Gastrocnemius medialis (tissue), 4 donors: ENCODE data around the gene CHST15. TPM values are rescaled to one million over a fixed set of nuclear protein-coding genes. Genes with fewer than 3 reads are reported as not detected.

ENCODE experiments used
- ATAC-seq, 2 donors: fragments of 150-250 bp; one replicate each; pipeline ENCODE4 v1.9.1; 2016
- DNase-seq, 2 donors: peaks; one replicate each; pipeline ENCODE4 v3.0.0-alpha.2; 2019
- H3K27ac ChIP-seq, 4 donors: fragments of 200-600 bp; sonication (generic); 1 replicate in 1 of 4; 2 replicates in 3 of 4; pipeline ENCODE4 v1.5.1; 2016 to 2018; ENCODE audit warnings: mild to moderate bottlenecking in 2 of 4, moderate library complexity in 1 of 4
- H3K27me3 ChIP-seq, 3 donors: fragments of 200-600 bp; sonication (generic) in 2 of 3; 1 replicate in 1 of 3; 2 replicates in 2 of 3; pipeline versions ENCODE4 v1.5.1 to v1.6.0; 2016 to 2019; ENCODE audit warnings: mild to moderate bottlenecking in 1 of 3, moderate library complexity in 1 of 3
- H3K36me3 ChIP-seq, 2 donors: fragments of 200-600 bp; sonication (generic) in 1 of 2; one replicate each; pipeline ENCODE4 v1.5.1; 2017 to 2018
- H3K4me1 ChIP-seq, 2 donors: fragments of 200-600 bp; sonication (generic) in 1 of 2; one replicate each; pipeline ENCODE4 v1.5.1; 2016 to 2017; ENCODE audit warnings: mild to moderate bottlenecking in 2 of 2
- H3K4me3 ChIP-seq, 4 donors: fragments of 200-600 bp; sonication (generic) in 3 of 4; 1 replicate in 1 of 4; 2 replicates in 3 of 4; pipeline ENCODE4 v1.5.1; 2016 to 2019; ENCODE audit warnings: mild to moderate bottlenecking in 2 of 4
- H3K9me3 ChIP-seq, 3 donors: fragments of 200-600 bp; sonication (generic) in 2 of 3; 1 replicate in 1 of 3; 2 replicates in 2 of 3; pipeline ENCODE4 v1.5.1; 2016 to 2019
- CTCF ChIP-seq, 5 experiments: fragments of 450-650 bp in 3 of 5; fragments of 200-600 bp in 2 of 5; sonication (generic) in 2 of 5; IDR thresholded peaks in 4 of 5; conservative IDR thresholded peaks in 1 of 5; 1 replicate in 4 of 5; 2 replicates in 1 of 5; pipeline ENCODE4 v1.5.1; 2016 to 2019; ENCODE audit warnings: antibody characterized with exemption in 5 of 5, mild to moderate bottlenecking in 3 of 5, moderate library complexity in 3 of 5
- POLR2A ChIP-seq, 2 donors: fragments of 450-650 bp; IDR thresholded peaks; one replicate each; pipeline ENCODE4 v1.6.1; 2017; ENCODE audit warnings: antibody characterized with exemption in 2 of 2, mild to moderate bottlenecking in 2 of 2, moderate library complexity in 2 of 2
- in situ Hi-C, 4 donors: fragments of 200-750 bp; cut with MboI; loops; one replicate each; pipeline versions ENCODE4 v1.15.0 to v1.8.0; 2017; ENCODE audit warnings: low sequenced_read_pairs in 4 of 4
- intact Hi-C: fragments of 100-400 bp; cut with DNase I; formaldehyde crosslinking; loops from one replicate; pipeline ENCODE4 v1.15.1; 2023; ENCODE audit warnings: low total_unique reads
- total RNA-seq, 4 donors: library from RNA; depleted of rRNA; stranded (reverse); fragments of >200 nt; gene quantifications; one replicate each; pipeline versions ENCODE4 v1.1.0 to v1.2.3, GENCODE V29; 2016

The CHST15 gene
- total RNA-seq, 4 donors from 2014 or later = 9.0 to 32.2 (median 20.3) TPM

GRCh38 chr10:124039483-124040013, 53.9 kb downstream of the CHST15 start:
- intact Hi-C loops (loop anchor here (5.0 kb wide), 1 partner anchor 53 kb away; the partner anchor contains the start of gene CHST15), in situ Hi-C loops (no loop called here)
- Histone ChIP-seq H3K4me3 (no peak overlapping the region), H3K27me3 (no peaks in the 10 kb centered on the region), H3K9me3 (no peaks in the 10 kb centered on the region), H3K4me1 (peaks cover 6 to 15% of the 10 kb centered on the region in 2 donors), H3K36me3 (no peaks in the 10 kb centered on the region), H3K27ac (no peak overlapping the region)
- DNase-seq = no peak
- no peak for ATAC-seq
- TF ChIP-seq CTCF (IDR thresholded peaks at IDR 0.05 in 4 of 5, conservative IDR thresholded peaks at IDR 0.05 in 1 of 5) (no peak), POLR2A (IDR thresholded peaks at IDR 0.05) (no peak)

- Histone ChIP-seq H3K27me3 (no peaks in the 10 kb centered on the region), H3K9me3 (no peaks in the 10 kb centered on the region), H3K4me1 (peaks cover 0 to 3% of the 10 kb centered on the region in 2 donors), H3K36me3 (no peaks in the 10 kb centered on the region), H3K27ac (no peak overlapping the region), H3K4me3 (no peak overlapping the region)
- intact Hi-C loops = no loop called here
- DNase-seq (no peak), ATAC-seq (no peak)
- in situ Hi-C loops = no loop called here
- no peak for TF ChIP-seq CTCF (IDR thresholded peaks at IDR 0.05 in 4 of 5, conservative IDR thresholded peaks at IDR 0.05 in 1 of 5)
- no peak for TF ChIP-seq POLR2A (IDR thresholded peaks at IDR 0.05)
Observed at GRCh38 chr10:124037784-124038183, 55.6 kb downstream of the CHST15 start.

GRCh38 chr10:124037286-124037685, 56.1 kb downstream of the CHST15 start:
- intact Hi-C loops (no loop called here), in situ Hi-C loops (no loop called here)
- DNase-seq = no peak
- no peak for ATAC-seq
- no peak for TF ChIP-seq CTCF (IDR thresholded peaks at IDR 0.05 in 4 of 5, conservative IDR thresholded peaks at IDR 0.05 in 1 of 5)
- TF ChIP-seq POLR2A (IDR thresholded peaks at IDR 0.05) = no peak
- Histone ChIP-seq H3K27ac (no peak overlapping the region), H3K36me3 (no peaks in the 10 kb centered on the region), H3K27me3 (no peaks in the 10 kb centered on the region), H3K4me3 (no peak overlapping the region), H3K9me3 (no peaks in the 10 kb centered on the region), H3K4me1 (peaks cover 0 to 3% of the 10 kb centered on the region in 2 donors)

- Histone ChIP-seq H3K9me3 (no peaks in the 10 kb centered on the region), H3K27ac (no peak overlapping the region), H3K4me3 (no peak overlapping the region), H3K27me3 (no peaks in the 10 kb centered on the region), H3K36me3 (no peaks in the 10 kb centered on the region), H3K4me1 (peaks cover 0 to 3% of the 10 kb centered on the region in 2 donors)
- DNase-seq = no peak
- ATAC-seq = no peak
- no peak for TF ChIP-seq CTCF (IDR thresholded peaks at IDR 0.05 in 4 of 5, conservative IDR thresholded peaks at IDR 0.05 in 1 of 5)
- TF ChIP-seq POLR2A (IDR thresholded peaks at IDR 0.05) = no peak
- intact Hi-C loops (no loop called here), in situ Hi-C loops (no loop called here)
Observed at GRCh38 chr10:124036746-124037145, 56.7 kb downstream of the CHST15 start.
